ENCODE data around the gene MUC5AC. TPM values are rescaled to one million over a fixed set of nuclear protein-coding genes. Genes with fewer than 3 reads are reported as not detected.

Gene MUC5AC
- total and polyA plus RNA-seq, 2 of the 13 experiments (the other 11 are each of a cell fraction or from before 2014, with no cell fraction given) = under 0.01 TPM; not detected in 1

GRCh38 chr11:1222491-1223345 is 65.0 kb downstream of the MUC5AC start, which contains the start of gene MUC5B (continued):
- TF ChIP-seq, protein P1, sequence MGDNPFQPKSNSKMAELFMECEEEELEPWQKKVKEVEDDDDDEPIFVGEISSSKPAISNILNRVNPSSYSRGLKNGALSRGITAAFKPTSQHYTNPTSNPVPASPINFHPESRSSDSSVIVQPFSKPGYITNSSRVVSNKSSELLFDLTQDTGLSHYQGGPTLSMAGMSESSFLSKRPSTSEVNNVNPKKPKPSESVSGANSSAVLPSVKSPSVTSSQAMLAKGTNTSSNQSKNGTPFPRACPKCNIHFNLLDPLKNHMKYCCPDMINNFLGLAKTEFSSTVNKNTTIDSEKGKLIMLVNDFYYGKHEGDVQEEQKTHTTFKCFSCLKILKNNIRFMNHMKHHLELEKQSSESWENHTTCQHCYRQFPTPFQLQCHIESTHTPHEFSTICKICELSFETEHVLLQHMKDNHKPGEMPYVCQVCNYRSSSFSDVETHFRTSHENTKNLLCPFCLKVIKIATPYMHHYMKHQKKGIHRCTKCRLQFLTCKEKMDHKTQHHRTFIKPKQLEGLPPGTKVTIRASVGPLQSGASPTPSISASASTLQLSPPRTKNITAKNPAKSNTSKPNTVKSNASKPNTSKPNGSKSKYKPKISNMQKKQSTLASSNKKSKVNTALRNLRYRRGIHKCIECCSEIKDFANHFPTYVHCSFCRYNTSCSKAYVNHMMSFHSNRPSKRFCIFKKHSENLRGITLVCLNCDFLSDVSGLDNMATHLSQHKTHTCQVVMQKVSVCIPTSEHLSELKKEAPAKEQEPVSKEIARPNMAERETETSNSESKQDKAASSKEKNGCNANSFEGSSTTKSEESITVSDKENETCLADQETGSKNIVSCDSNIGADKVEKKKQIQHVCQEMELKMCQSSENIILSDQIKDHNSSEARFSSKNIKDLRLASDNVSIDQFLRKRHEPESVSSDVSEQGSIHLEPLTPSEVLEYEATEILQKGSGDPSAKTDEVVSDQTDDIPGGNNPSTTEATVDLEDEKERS (CRISPR knock-in tag; IDR thresholded peaks at IDR 0.05) = no peak
- TF ChIP-seq, protein P2, sequence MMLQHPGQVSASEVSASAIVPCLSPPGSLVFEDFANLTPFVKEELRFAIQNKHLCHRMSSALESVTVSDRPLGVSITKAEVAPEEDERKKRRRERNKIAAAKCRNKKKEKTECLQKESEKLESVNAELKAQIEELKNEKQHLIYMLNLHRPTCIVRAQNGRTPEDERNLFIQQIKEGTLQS (CRISPR knock-in tag; IDR thresholded peaks at IDR 0.05) = no peak
- TF ChIP-seq ZIK1 (CRISPR knock-in tag; IDR thresholded peaks at IDR 0.05; ENCODE audit: borderline replicate concordance, low read depth) (no peak), NONO (IDR thresholded peaks at IDR 0.05) (no peak), NONO (CRISPR knock-in tag; conservative IDR thresholded peaks at IDR 0.05) (no peak), TMF1 (CRISPR knock-in tag; IDR thresholded peaks at IDR 0.05; ENCODE audit: low read depth) (no peak), FOXO4 (CRISPR knock-in tag; conservative IDR thresholded peaks at IDR 0.05) (no peak), SRSF4 (IDR thresholded peaks at IDR 0.05; ENCODE audit: low read depth, low read length, poor library complexity, severe bottlenecking) (no peak), ZNF230 (CRISPR knock-in tag; IDR thresholded peaks at IDR 0.05) (no peak), KDM2A (CRISPR knock-in tag; IDR thresholded peaks at IDR 0.05; ENCODE audit: borderline replicate concordance, low read depth) (0 out of 2 replicates have a peak, but pooled peaks have one; percentile 7), KLF13 (CRISPR knock-in tag; IDR thresholded peaks at IDR 0.05) (no peak), FOSL2 (CRISPR knock-in tag; IDR thresholded peaks at IDR 0.05) (no peak), ZNF75D (CRISPR knock-in tag; IDR thresholded peaks at IDR 0.05; ENCODE audit: borderline replicate concordance) (no peak), ZFY (CRISPR knock-in tag; IDR thresholded peaks at IDR 0.05) (no peak), KDM3A (CRISPR knock-in tag; IDR thresholded peaks at IDR 0.05; ENCODE audit: low read depth) (no peak), MAX (IDR thresholded peaks at IDR 0.05) (peak; percentile 67)
- TF ChIP-seq, protein P3, sequence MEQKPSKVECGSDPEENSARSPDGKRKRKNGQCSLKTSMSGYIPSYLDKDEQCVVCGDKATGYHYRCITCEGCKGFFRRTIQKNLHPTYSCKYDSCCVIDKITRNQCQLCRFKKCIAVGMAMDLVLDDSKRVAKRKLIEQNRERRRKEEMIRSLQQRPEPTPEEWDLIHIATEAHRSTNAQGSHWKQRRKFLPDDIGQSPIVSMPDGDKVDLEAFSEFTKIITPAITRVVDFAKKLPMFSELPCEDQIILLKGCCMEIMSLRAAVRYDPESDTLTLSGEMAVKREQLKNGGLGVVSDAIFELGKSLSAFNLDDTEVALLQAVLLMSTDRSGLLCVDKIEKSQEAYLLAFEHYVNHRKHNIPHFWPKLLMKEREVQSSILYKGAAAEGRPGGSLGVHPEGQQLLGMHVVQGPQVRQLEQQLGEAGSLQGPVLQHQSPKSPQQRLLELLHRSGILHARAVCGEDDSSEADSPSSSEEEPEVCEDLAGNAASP (CRISPR knock-in tag; IDR thresholded peaks at IDR 0.05; ENCODE audit: borderline replicate concordance) = no peak

All from HepG2 (cell line).